Thyroid gland (tissue), 4 donors: ENCODE results near the gene PLCL1. TPM values are rescaled to one million over a fixed set of nuclear protein-coding genes. Genes with fewer than 3 reads are reported as not detected.
"Not testable (repeated sequence)": the region's sequence is repeated elsewhere in the genome, so short reads cannot be mapped to it uniquely, and the experiment has no call there.

Experiments used
- DNase-seq, 2 donors: peaks; one replicate each; pipeline ENCODE4 v3.0.0-alpha.2; 2019
- H3K27ac ChIP-seq, 3 donors: fragments of 200-600 bp; sonication (generic); 1 replicate in 2 of 3; 2 replicates in 1 of 3; pipeline ENCODE4 v1.5.1; 2016 to 2019; ENCODE audit warnings: mild to moderate bottlenecking in 1 of 3, moderate library complexity in 1 of 3
- H3K27me3 ChIP-seq: fragments of 200-600 bp; sonication (generic); one replicate; pipeline ENCODE4 v1.5.1; 2019
- H3K36me3 ChIP-seq, 2 donors: fragments of 200-600 bp; sonication (generic); one replicate each; pipeline ENCODE4 v1.5.1; 2016 to 2019
- H3K4me1 ChIP-seq, 2 donors: fragments of 200-600 bp; sonication (generic); one replicate each; pipeline ENCODE4 v1.5.1; 2017 to 2019
- H3K4me3 ChIP-seq, 3 donors: fragments of 200-600 bp; sonication (generic); replicated peaks in 1 of 3; 1 replicate in 2 of 3; 2 replicates in 1 of 3; pipeline ENCODE4 v1.5.1; 2016; ENCODE audit warnings: mild to moderate bottlenecking in 1 of 3
- H3K9me3 ChIP-seq: fragments of 200-600 bp; sonication (generic); one replicate; pipeline ENCODE4 v1.5.1; 2017
- POLR2A ChIP-seq, 2 donors: fragments of 450-650 bp; IDR thresholded peaks; one replicate each; pipeline ENCODE4 v1.6.1; 2017; ENCODE audit warnings: antibody characterized with exemption in 2 of 2, mild to moderate bottlenecking in 2 of 2, moderate library complexity in 1 of 2
- WGBS, 2 donors: methylation state at CpG; one replicate each; pipeline ENCODE4 v1.1.5; 2017; 5-methylcytosine and 5-hydroxymethylcytosine counted together
- intact Hi-C: fragments of 100-400 bp; cut with DNase I; formaldehyde crosslinking; loops from one replicate; pipeline ENCODE4 v1.15.1; 2023
- total RNA-seq, 4 donors: library from RNA; depleted of rRNA; stranded (reverse); fragments of >200 nt; gene quantifications; one replicate each; pipeline ENCODE4 v1.2.3, GENCODE V29; 2016
- TF ChIP-seq, protein P1 (sequence below), 6 experiments: fragments of 200-600 bp in 3 of 6; fragments of 450-650 bp in 3 of 6; sonication (generic) in 3 of 6; IDR thresholded peaks; one replicate each; pipeline ENCODE4 v1.5.1; 2016 to 2019; ENCODE audit warnings: antibody characterized with exemption in 6 of 6, mild to moderate bottlenecking in 2 of 6, inconsistent platforms in 1 of 6, moderate library complexity in 1 of 6

The PLCL1 gene
- total RNA-seq, 4 donors from 2014 or later, result 9.1 to 11.8 (median 9.9) TPM

DNA sequence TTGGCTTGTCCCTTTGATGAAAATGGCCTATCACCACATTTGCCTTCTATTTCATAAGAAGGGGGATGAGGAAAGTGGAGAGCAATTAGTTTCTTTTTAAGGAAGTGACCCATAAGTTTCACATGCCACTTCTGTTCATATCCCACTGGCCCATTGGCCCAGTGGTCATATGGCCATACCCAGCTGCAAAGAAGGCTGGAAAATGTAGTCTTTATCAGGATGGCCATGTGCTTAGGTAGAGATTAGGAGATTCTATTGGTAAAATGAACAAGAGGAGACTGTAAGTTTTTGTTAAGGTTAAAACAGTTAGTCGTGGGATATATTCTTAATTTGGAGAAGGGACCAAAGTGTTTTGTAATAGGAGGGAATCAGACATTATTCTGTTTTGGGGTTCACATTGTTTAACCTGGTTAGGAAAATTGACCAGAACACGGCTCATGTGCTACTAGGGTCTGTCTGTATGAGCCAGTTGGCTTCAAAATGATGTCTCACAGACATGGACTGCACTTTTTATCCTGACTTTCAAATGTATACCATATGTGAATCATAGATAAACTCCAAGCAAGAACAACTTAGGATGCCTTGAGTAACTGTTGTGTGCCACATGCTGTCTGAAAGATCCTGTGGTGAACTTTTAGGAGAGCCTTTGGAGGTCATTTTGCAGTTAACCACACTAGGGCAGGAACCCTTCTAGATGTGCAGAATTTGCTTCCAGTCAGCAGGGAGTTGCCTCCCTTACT is 17.3 kb downstream of the PLCL1 start:
- H3K4me3 ChIP-seq, result no peak overlapping the region
- DNase-seq, result no peak
- TF ChIP-seq, protein P1, sequence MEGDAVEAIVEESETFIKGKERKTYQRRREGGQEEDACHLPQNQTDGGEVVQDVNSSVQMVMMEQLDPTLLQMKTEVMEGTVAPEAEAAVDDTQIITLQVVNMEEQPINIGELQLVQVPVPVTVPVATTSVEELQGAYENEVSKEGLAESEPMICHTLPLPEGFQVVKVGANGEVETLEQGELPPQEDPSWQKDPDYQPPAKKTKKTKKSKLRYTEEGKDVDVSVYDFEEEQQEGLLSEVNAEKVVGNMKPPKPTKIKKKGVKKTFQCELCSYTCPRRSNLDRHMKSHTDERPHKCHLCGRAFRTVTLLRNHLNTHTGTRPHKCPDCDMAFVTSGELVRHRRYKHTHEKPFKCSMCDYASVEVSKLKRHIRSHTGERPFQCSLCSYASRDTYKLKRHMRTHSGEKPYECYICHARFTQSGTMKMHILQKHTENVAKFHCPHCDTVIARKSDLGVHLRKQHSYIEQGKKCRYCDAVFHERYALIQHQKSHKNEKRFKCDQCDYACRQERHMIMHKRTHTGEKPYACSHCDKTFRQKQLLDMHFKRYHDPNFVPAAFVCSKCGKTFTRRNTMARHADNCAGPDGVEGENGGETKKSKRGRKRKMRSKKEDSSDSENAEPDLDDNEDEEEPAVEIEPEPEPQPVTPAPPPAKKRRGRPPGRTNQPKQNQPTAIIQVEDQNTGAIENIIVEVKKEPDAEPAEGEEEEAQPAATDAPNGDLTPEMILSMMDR (IDR thresholded peaks at IDR 0.05), result no peak
- no peak for TF ChIP-seq POLR2A (IDR thresholded peaks at IDR 0.05)
- H3K36me3 ChIP-seq, result no peaks in the 10 kb centered on the region
- no peaks in the 10 kb centered on the region for H3K4me1 ChIP-seq
- H3K27me3 ChIP-seq, result no peaks in the 10 kb centered on the region
- no peaks in the 10 kb centered on the region for H3K9me3 ChIP-seq
- WGBS, 2 donors, result 89 to 93% methylated on average over 2 of the region's 2 CpGs
- H3K27ac ChIP-seq, result no peak overlapping the region
- intact Hi-C loops, result no loop called here

DNA sequence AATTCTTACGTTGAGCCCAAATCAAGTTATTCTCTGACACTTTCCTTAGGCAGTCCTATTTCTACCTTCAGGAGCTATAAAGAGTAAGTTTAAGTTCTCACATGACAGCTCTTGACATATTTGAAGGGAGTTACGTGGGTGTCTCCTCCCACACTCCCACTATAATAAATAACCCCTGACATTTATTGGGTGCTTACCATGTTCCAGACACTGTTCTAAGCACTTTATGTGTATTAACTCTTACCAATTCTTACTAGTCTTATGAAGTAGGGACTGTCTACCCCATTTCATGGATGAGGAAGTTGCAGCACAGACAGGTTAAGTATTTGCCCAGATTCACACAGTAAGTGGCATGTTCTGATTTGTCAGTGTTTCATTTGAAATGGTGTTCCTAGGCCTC is 17.9 kb downstream of the PLCL1 start:
- DNase-seq, result no peak
- Histone ChIP-seq H3K4me1 (no peaks in the 10 kb centered on the region), H3K9me3 (no peaks in the 10 kb centered on the region), H3K36me3 (no peaks in the 10 kb centered on the region), H3K27ac (no peak overlapping the region), H3K27me3 (no peaks in the 10 kb centered on the region), H3K4me3 (no peak overlapping the region)
- 80 to 90% methylated on average over 2 of the region's 2 CpGs for WGBS, 2 donors
- TF ChIP-seq, protein P1 (IDR thresholded peaks at IDR 0.05), result no peak
- intact Hi-C loops, result no loop called here

DNA sequence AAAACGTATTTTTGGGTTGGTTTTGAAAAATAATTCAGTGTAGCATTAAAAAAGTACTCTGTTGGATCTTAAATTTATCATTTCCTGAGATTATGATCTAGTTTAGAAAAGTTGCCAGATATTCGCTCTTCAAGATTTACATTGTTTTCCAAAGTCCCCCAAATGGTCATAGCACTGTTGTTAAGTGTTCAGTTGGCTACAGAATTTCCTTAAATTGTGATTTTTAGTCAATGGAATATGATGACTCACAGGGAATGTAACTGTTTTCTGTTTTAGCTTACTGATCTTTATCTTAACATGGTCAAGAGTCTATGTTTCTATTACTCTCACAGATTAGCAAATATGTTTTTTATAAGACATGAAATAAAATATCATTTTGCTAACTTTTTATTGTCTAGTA is 23.2 kb downstream of the PLCL1 start:
- Histone ChIP-seq H3K4me1 (no peaks in the 10 kb centered on the region), H3K9me3 (no peaks in the 10 kb centered on the region), H3K36me3 (no peaks in the 10 kb centered on the region), H3K27ac (no peak overlapping the region), H3K27me3 (no peaks in the 10 kb centered on the region), H3K4me3 (no peak overlapping the region)
- WGBS, 2 donors, result 71 to 72% methylated on average over 2 of the region's 2 CpGs
- no peak for DNase-seq
- no peak for TF ChIP-seq POLR2A (IDR thresholded peaks at IDR 0.05)
- TF ChIP-seq, protein P1 (IDR thresholded peaks at IDR 0.05), result no peak
- intact Hi-C loops, result no loop called here

DNA sequence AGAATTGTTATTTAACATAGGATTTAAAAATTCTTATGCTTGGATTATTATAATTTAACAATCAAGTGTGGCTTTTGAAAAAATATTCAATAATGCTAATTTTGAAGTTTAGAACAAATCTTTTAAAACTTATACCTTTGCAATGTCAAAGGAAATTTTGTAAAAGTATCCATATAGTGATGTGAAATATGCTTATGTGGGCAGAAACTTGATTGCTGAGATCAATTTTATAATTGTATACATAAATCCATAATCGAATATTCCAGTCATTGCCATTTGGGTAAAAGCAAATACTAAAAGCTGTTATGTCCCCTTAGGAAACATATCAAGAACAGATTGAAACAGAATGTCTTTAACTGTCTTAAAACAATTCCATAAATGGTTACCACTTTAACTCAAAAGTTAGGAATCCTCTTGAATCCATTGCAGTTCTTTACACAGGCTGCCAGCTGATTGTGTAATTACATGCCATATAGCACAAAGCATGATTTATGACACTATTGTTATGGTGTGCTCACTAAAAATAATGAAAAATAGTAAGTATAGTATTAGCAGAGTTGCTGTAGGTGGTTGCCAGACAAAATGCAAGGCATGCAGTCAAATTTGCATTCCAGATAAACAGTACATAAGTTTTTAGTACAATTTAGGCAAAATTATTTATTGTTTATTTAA is 24.2 kb downstream of the PLCL1 start:
- WGBS, 2 donors, result 87 to 90% methylated on average over 1 of the region's 1 CpG
- no peak overlapping the region for H3K27ac ChIP-seq

DNA sequence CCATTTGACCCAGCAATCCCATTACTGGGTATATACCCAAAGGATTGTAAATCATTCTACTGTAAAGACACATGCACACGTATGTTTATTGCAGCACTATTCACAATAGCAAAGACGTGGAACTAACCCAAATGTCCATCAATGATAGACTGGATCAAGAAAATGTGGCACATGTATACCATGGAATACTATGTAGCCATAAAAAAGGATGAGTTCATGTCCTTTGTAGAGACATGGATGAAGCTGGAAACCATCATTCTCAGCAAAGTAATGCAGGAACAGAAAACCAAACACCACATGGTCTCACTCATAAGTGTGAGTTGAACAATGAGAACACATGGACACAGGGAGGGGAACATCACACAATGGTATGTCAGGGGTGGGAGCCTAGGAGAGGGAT is 30.4 kb downstream of the PLCL1 start:
- H3K27me3 ChIP-seq, intact Hi-C loops, DNase-seq, H3K27ac ChIP-seq, H3K4me3 ChIP-seq, H3K36me3 ChIP-seq, H3K9me3 ChIP-seq: not testable (repeated sequence)
- WGBS, 2 donors, result 88 to 97% methylated on average over 2 of the region's 2 CpGs
- H3K4me1 ChIP-seq, result peaks cover 0 to 14% of the 10 kb centered on the region in 2 donors

More for the DNA sequence above, 24.2 kb downstream of the PLCL1 start:
- H3K27me3 ChIP-seq, result no peaks in the 10 kb centered on the region
- H3K4me3 ChIP-seq, result no peak overlapping the region
- no peak for DNase-seq
- intact Hi-C loops, result no loop called here
- no peaks in the 10 kb centered on the region for H3K4me1 ChIP-seq
- H3K36me3 ChIP-seq, result no peaks in the 10 kb centered on the region
- no peaks in the 10 kb centered on the region for H3K9me3 ChIP-seq
- TF ChIP-seq, protein P1 (IDR thresholded peaks at IDR 0.05), result no peak
- no peak for TF ChIP-seq POLR2A (IDR thresholded peaks at IDR 0.05)
